CD14-positive monocyte (primary cell): ENCODE measurements around the gene STUM. TPM values are rescaled to one million over a fixed set of nuclear protein-coding genes. Genes with fewer than 3 reads are reported as not detected.
"Not testable (repeated sequence)": the region's sequence is repeated elsewhere in the genome, so short reads cannot be mapped to it uniquely, and the experiment has no call there.

Experiments used
- DNase-seq, 3 donors: peaks; one replicate each; pipeline ENCODE4 v3.0.0-alpha.2; 2011 to 2022
- H2AFZ ChIP-seq: 2 replicates; pipeline ENCODE4 v1.6.0; 2012; ENCODE audit warnings: mild to moderate bottlenecking, low read depth, low read length, inconsistent platforms; ENCODE audit not compliant: insufficient read depth, poor library complexity, severe bottlenecking
- H3K27ac ChIP-seq, 2 donors: 1 replicate in 1 of 2; 2 replicates in 1 of 2; pipeline ENCODE4 v1.5.1; 2012 to 2013; ENCODE audit warnings: low read length in 2 of 2, control low read depth in 1 of 2, inconsistent platforms in 1 of 2, low read depth in 1 of 2, mild to moderate bottlenecking in 1 of 2
- H3K27me3 ChIP-seq, 2 donors: one replicate each; pipeline versions ENCODE4 v1.6.0 to v1.6.1; 2011 to 2013; ENCODE audit warnings: low read length in 2 of 2; ENCODE audit not compliant: control insufficient read depth in 2 of 2, insufficient read depth in 2 of 2
- H3K36me3 ChIP-seq, 2 donors: replicated peaks in 1 of 2; 1 replicate in 1 of 2; 2 replicates in 1 of 2; pipeline versions ENCODE4 v1.5.1 to v1.6.1; 2012 to 2013; ENCODE audit warnings: low read length in 2 of 2, control low read depth in 1 of 2, inconsistent platforms in 1 of 2, mild to moderate bottlenecking in 1 of 2; ENCODE audit not compliant: insufficient read depth in 2 of 2, control insufficient read depth in 1 of 2
- H3K4me1 ChIP-seq, 2 donors: 1 replicate in 1 of 2; 2 replicates in 1 of 2; pipeline versions ENCODE4 v1.5.1 to v1.6.1; 2012 to 2013; ENCODE audit warnings: low read length in 2 of 2, control low read depth in 1 of 2, inconsistent platforms in 1 of 2, mild to moderate bottlenecking in 1 of 2, moderate library complexity in 1 of 2; ENCODE audit not compliant: insufficient read depth in 2 of 2, control insufficient read depth in 1 of 2
- H3K4me2 ChIP-seq: replicated peaks from 2 replicates; pipeline ENCODE3; 2012; ENCODE audit warnings: low read length, moderate library complexity, mild to moderate bottlenecking; ENCODE audit not compliant: poor library complexity, severe bottlenecking; ENCODE audit errors: extremely low read depth
- H3K4me3 ChIP-seq, 3 experiments: fragments of 200-600 bp in 1 of 3; sonication (generic) in 1 of 3; replicated peaks in 1 of 3; 1 replicate in 2 of 3; 2 replicates in 1 of 3; pipeline ENCODE4 v1.5.1; 2011 to 2013; ENCODE audit warnings: low read length in 3 of 3, mild to moderate bottlenecking in 3 of 3, control low read depth in 2 of 3, low read depth in 2 of 3, inconsistent platforms in 1 of 3, moderate library complexity in 1 of 3
- H3K79me2 ChIP-seq: 2 replicates; pipeline ENCODE4 v1.6.0; 2012; ENCODE audit warnings: mild to moderate bottlenecking, control low read depth, inconsistent platforms, low read length, moderate library complexity; ENCODE audit not compliant: insufficient read depth
- H3K9ac ChIP-seq: 2 replicates; pipeline ENCODE4 v1.6.0; 2017; ENCODE audit warnings: low read length, mild to moderate bottlenecking; ENCODE audit not compliant: insufficient read depth, poor library complexity, severe bottlenecking
- H3K9me3 ChIP-seq, 2 donors: replicated peaks in 1 of 2; 1 replicate in 1 of 2; 2 replicates in 1 of 2; pipeline versions ENCODE4 v1.5.1 to v1.6.1; 2012 to 2013; ENCODE audit warnings: low read length in 2 of 2, control low read depth in 1 of 2; ENCODE audit not compliant: control insufficient read depth in 1 of 2, insufficient read depth in 1 of 2
- H4K20me1 ChIP-seq: 2 replicates; pipeline ENCODE4 v1.6.0; 2012; ENCODE audit warnings: mild to moderate bottlenecking, low read length, control low read depth, moderate library complexity; ENCODE audit not compliant: insufficient read depth
- H3K27ac Mint-ChIP-seq, 7 donors: one replicate each; pipeline ENCODE4 v1.8.0; 2020; ENCODE audit warnings: mild to moderate bottlenecking in 7 of 7, mixed read lengths in 7 of 7, moderate library complexity in 6 of 7, inconsistent platforms in 2 of 7
- H3K27me3 Mint-ChIP-seq, 3 donors: one replicate each; pipeline ENCODE4 v1.8.0; 2021 to 2022; ENCODE audit warnings: low read depth in 3 of 3, mild to moderate bottlenecking in 3 of 3, mixed read lengths in 3 of 3, moderate library complexity in 3 of 3, inconsistent platforms in 1 of 3
- H3K36me3 Mint-ChIP-seq, 2 donors: one replicate each; pipeline ENCODE4 v1.8.0; 2020; ENCODE audit warnings: mixed read lengths in 2 of 2, inconsistent platforms in 1 of 2, mild to moderate bottlenecking in 1 of 2
- H3K4me1 Mint-ChIP-seq: one replicate; pipeline ENCODE4 v1.8.0; 2020; ENCODE audit warnings: mild to moderate bottlenecking, mixed read lengths
- H3K4me3 Mint-ChIP-seq, 2 donors: one replicate each; pipeline ENCODE4 v1.8.0; 2020; ENCODE audit warnings: mild to moderate bottlenecking in 2 of 2, mixed read lengths in 2 of 2, moderate library complexity in 1 of 2
- H3K9me3 Mint-ChIP-seq, 7 donors: one replicate each; pipeline ENCODE4 v1.8.0; 2020 to 2022; ENCODE audit warnings: mixed read lengths in 7 of 7, mild to moderate bottlenecking in 6 of 7, moderate library complexity in 6 of 7, inconsistent platforms in 2 of 7
- WGBS: methylation state at CpG from one replicate; pipeline ENCODE4 v1.1.5; 2013; ENCODE audit warnings: missing lambda C conversion rate; ENCODE audit not compliant: insufficient coverage; 5-methylcytosine and 5-hydroxymethylcytosine counted together
- intact Hi-C, 2 donors: fragments of 100-400 bp; cut with micrococcal nuclease; formaldehyde crosslinking; loops; one replicate each; pipeline versions ENCODE4 v1.15.0 to v1.15.1; 2023
- polyA plus RNA-seq, 3 donors: library from polyadenylated mRNA; depleted of rRNA in 1 of 3; unstranded in 2 of 3; stranded (reverse) in 1 of 3; fragments of 300-500 nt in 2 of 3; fragments of >200 nt in 1 of 3; fragmentation: Illumina TruSeq in 2 of 3; gene quantifications; 1 replicate in 2 of 3; 2 replicates in 1 of 3; pipeline ENCODE4 v1.2.3, GENCODE V29; 2012 to 2021
- TF ChIP-seq, protein P1 (sequence below): fragments of 200-600 bp; IDR thresholded peaks from one replicate; pipeline ENCODE4 v1.8.0; 2022; ENCODE audit warnings: antibody characterized with exemption, mild to moderate bottlenecking

Gene STUM
- polyA plus RNA-seq, 3 donors: not detected

DNA sequence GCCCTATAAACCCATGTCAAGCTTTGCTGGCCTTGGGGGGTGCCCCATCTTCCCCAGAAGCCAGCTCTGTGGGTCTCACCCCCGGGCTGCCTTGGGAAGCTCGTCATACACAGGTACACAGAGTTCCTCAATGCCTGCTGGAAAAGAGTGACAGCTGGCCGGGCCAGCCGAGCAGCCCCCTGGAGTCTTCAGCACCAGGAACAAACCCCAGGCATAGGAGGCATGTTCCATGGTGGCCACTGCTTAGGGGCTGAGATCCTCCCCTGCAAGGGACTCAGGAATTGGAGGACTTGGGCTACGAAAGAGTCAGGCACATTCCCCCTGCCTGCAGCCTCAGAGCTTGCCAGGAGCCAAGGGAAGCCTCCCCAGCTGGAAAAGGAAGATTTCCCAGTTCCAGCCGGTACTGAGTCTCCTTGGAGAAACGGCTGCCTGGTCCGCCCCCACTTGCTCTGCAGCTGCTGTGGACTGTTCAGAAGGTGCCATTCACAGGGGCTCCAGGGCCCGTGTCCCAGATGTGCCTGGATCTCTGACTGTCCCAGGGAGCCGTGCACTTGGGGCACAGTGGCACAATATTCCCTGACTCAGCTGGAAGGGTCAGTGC lies 89.5 kb downstream of the STUM start:
- Histone ChIP-seq H3K36me3 (peaks cover 66 to 78% of the 10 kb centered on the region in 2 donors), H4K20me1 (no peaks in the 10 kb centered on the region), H3K4me3 (no peak overlapping the region), H3K9me3 (no peaks in the 10 kb centered on the region), H2AFZ (no peak overlapping the region), H3K27ac (no peak overlapping the region), H3K9ac (no peak overlapping the region), H3K27me3 (no peaks in the 10 kb centered on the region), H3K79me2 (no peaks in the 10 kb centered on the region), H3K4me2 (no peak overlapping the region), H3K4me1 (peaks cover 8 to 18% of the 10 kb centered on the region in 2 donors)
- WGBS: 96% methylated on average over 10 of the region's 10 CpGs
- Mint-ChIP-seq H3K9me3 (no peaks in the 10 kb centered on the region), H3K27me3 (no peaks in the 10 kb centered on the region), H3K4me1 (peaks cover 24% of the 10 kb centered on the region), H3K4me3 (no peak overlapping the region), H3K36me3 (peaks cover 69 to 85% of the 10 kb centered on the region in 2 donors), H3K27ac (peak overlapping the region in 2 of 7 donors; percentile 43 to 46)
- intact Hi-C loops: loop anchor here in 1 of 2 donors (10.0 kb wide), 2 partner anchors 97 to 297 kb away; partner anchors contain the start of gene ITPKB
- no peak for DNase-seq
- TF ChIP-seq, protein P1, sequence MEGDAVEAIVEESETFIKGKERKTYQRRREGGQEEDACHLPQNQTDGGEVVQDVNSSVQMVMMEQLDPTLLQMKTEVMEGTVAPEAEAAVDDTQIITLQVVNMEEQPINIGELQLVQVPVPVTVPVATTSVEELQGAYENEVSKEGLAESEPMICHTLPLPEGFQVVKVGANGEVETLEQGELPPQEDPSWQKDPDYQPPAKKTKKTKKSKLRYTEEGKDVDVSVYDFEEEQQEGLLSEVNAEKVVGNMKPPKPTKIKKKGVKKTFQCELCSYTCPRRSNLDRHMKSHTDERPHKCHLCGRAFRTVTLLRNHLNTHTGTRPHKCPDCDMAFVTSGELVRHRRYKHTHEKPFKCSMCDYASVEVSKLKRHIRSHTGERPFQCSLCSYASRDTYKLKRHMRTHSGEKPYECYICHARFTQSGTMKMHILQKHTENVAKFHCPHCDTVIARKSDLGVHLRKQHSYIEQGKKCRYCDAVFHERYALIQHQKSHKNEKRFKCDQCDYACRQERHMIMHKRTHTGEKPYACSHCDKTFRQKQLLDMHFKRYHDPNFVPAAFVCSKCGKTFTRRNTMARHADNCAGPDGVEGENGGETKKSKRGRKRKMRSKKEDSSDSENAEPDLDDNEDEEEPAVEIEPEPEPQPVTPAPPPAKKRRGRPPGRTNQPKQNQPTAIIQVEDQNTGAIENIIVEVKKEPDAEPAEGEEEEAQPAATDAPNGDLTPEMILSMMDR: no peak

DNA sequence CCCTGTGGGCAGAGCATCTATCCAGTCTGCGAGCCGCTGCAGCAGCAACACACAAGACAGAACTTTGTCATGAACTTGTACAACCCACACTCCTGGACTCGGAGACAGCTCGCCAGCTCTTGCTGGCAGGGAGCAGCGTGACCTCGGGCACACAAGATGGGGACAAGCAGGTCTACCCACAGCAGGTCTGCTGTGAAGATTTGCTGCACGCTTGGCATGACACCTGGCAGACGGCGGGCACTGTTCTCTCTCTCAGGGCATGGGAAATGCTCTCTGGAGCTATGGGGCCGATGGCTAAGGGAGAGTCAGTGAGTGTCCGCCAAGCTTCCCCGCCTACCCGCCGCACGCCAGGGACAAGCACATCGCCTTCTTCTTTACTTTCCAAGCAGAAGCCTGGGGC lies 90.0 kb downstream of the STUM start:
- Histone ChIP-seq H4K20me1 (no peaks in the 10 kb centered on the region), H2AFZ (no peak overlapping the region), H3K36me3 (peaks cover 65 to 73% of the 10 kb centered on the region in 2 donors), H3K9ac (no peak overlapping the region), H3K9me3 (no peaks in the 10 kb centered on the region), H3K4me1 (peaks cover 13 to 23% of the 10 kb centered on the region in 2 donors), H3K27me3 (no peaks in the 10 kb centered on the region), H3K4me2 (no peak overlapping the region), H3K4me3 (no peak overlapping the region), H3K79me2 (no peaks in the 10 kb centered on the region), H3K27ac (no peak overlapping the region)
- no peak overlapping the region for H3K4me3 Mint-ChIP-seq
- no peaks in the 10 kb centered on the region for H3K9me3 Mint-ChIP-seq
- peak overlapping the region in 2 of 7 donors; percentile 18 to 46 for H3K27ac Mint-ChIP-seq
- H3K4me1 Mint-ChIP-seq: peaks cover 29% of the 10 kb centered on the region
- no peaks in the 10 kb centered on the region for H3K27me3 Mint-ChIP-seq
- WGBS: 96% methylated on average over 16 of the region's 16 CpGs
- TF ChIP-seq, protein P1: no peak
- H3K36me3 Mint-ChIP-seq: peaks cover 65 to 80% of the 10 kb centered on the region in 2 donors
- intact Hi-C loops: loop anchor here in 1 of 2 donors (10.0 kb wide), 2 partner anchors 96 to 296 kb away; partner anchors contain the start of gene ITPKB
- no peak for DNase-seq

DNA sequence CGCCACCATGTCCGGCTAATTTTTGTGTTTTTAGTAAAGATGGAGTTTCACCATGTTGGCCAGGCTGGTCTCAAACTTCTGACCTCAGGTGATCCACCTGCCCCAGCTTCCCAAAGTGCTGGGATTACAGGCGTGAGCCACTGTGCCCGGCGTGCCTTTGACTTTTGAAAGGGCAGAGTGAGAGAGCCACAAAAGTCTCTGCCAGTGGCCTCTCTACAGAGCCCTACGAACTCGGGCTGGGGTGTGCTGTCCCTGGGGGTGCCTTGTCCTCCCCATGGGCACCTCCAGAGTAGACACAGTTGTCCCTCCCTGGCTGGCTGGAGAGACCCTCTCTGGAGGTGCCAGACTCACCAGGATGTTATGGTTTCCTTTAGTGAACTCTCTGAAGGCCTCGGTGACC lies 90.6 kb downstream of the STUM start:
- Mint-ChIP-seq H3K4me1 (peaks cover 34% of the 10 kb centered on the region), H3K36me3 (peaks cover 65 to 78% of the 10 kb centered on the region in 2 donors), H3K27ac (peak overlapping the region in 3 of 7 donors; percentile 55 to 85 (median 60))
- H3K79me2 ChIP-seq, H4K20me1 ChIP-seq, H3K9ac ChIP-seq, DNase-seq, H2AFZ ChIP-seq, H3K27me3 ChIP-seq, H3K27me3 Mint-ChIP-seq, H3K4me3 Mint-ChIP-seq, H3K9me3 ChIP-seq, H3K4me3 ChIP-seq, H3K27ac ChIP-seq, H3K4me2 ChIP-seq, H3K9me3 Mint-ChIP-seq: not testable (repeated sequence)
- intact Hi-C loops: loop anchor here in 1 of 2 donors (10.0 kb wide), 2 partner anchors 96 to 296 kb away; partner anchors contain the start of gene ITPKB
- peaks cover 65 to 71% of the 10 kb centered on the region in 2 donors for H3K36me3 ChIP-seq
- 99% methylated on average over 6 of the region's 8 CpGs for WGBS
- H3K4me1 ChIP-seq: peaks cover 19 to 29% of the 10 kb centered on the region in 2 donors
